HepG2 (cell line): ENCODE results near the gene KAZALD1. TPM values are rescaled to one million over a fixed set of nuclear protein-coding genes. Genes with fewer than 3 reads are reported as not detected.

Experiments
- CERS6 ChIP-seq: sonication (generic); formaldehyde crosslinking; IDR thresholded peaks from 2 replicates; pipeline ENCODE4 v1.5.0; 2020; ENCODE audit warnings: missing genetic modification reagents
- E2F2 ChIP-seq: sonication (generic); formaldehyde crosslinking; IDR thresholded peaks from 2 replicates; pipeline ENCODE4 v1.4.0; 2020; ENCODE audit warnings: missing genetic modification reagents, borderline replicate concordance
- IKZF1 ChIP-seq: fragments of 450-650 bp; IDR thresholded peaks from 2 replicates; pipeline ENCODE4 v1.7.1; 2016
- NCOA5 ChIP-seq: sonication (generic); formaldehyde crosslinking; IDR thresholded peaks from 2 replicates; pipeline ENCODE4 v1.4.0; 2020; ENCODE audit warnings: missing genetic modification reagents
- NFE2L2 ChIP-seq: fragments of 150-350 bp; IDR thresholded peaks from 2 replicates; pipeline ENCODE4 v1.6.1; 2014; ENCODE audit warnings: low read length
- NKX3-1 ChIP-seq: sonication (generic); formaldehyde crosslinking; IDR thresholded peaks from 2 replicates; pipeline ENCODE4 v1.5.0; 2020; ENCODE audit warnings: missing genetic modification reagents
- PAX8 ChIP-seq: sonication (generic); formaldehyde crosslinking; IDR thresholded peaks from 2 replicates; pipeline ENCODE4 v1.8.0; 2022; ENCODE audit warnings: mild to moderate bottlenecking, missing genetic modification reagents, borderline replicate concordance
- PHF20 ChIP-seq: sonication (generic); formaldehyde crosslinking; IDR thresholded peaks from 2 replicates; pipeline ENCODE4 v1.5.0; 2020; ENCODE audit warnings: mild to moderate bottlenecking, missing genetic modification reagents
- RAD51 ChIP-seq: fragments of 450-650 bp; IDR thresholded peaks from 2 replicates; pipeline ENCODE4 v1.6.1; 2016; ENCODE audit warnings: borderline replicate concordance
- SRSF1 ChIP-seq: fragments of 200-400 bp; formaldehyde crosslinking; optimal IDR thresholded peaks from 2 replicates; pipeline ENCODE3; 2017; ENCODE audit warnings: mild to moderate bottlenecking, low read depth, low read length, moderate library complexity
- ZNF10 ChIP-seq: sonication (generic); formaldehyde crosslinking; IDR thresholded peaks from 2 replicates; pipeline ENCODE4 v1.4.0; 2020; ENCODE audit warnings: mild to moderate bottlenecking, low read depth, missing genetic modification reagents, borderline replicate concordance
- ZNF333 ChIP-seq: sonication (generic); formaldehyde crosslinking; IDR thresholded peaks from 2 replicates; pipeline ENCODE4 v1.4.0; 2020; ENCODE audit warnings: mild to moderate bottlenecking, missing genetic modification reagents, borderline replicate concordance
- ZNF460 ChIP-seq: sonication (generic); formaldehyde crosslinking; IDR thresholded peaks from 2 replicates; pipeline ENCODE4 v1.5.1; 2020; ENCODE audit warnings: missing genetic modification reagents, mild to moderate bottlenecking, borderline replicate concordance
- ZNF513 ChIP-seq: sonication (generic); formaldehyde crosslinking; conservative IDR thresholded peaks from 2 replicates; pipeline ENCODE4 v1.5.0; 2020; ENCODE audit warnings: missing genetic modification reagents
- ZNF570 ChIP-seq: sonication (generic); formaldehyde crosslinking; IDR thresholded peaks from 2 replicates; pipeline ENCODE4 v1.4.0; 2020; ENCODE audit warnings: mild to moderate bottlenecking, missing genetic modification reagents, borderline replicate concordance
- ZNF747 ChIP-seq: sonication (generic); formaldehyde crosslinking; IDR thresholded peaks from 2 replicates; pipeline ENCODE4 v1.8.1; 2023; ENCODE audit warnings: missing genetic modification reagents, mild to moderate bottlenecking, borderline replicate concordance
- polyA plus RNA-seq, 8 experiments: library from polyadenylated mRNA; depleted of rRNA in 3 of 8; stranded (reverse) in 7 of 8; unstranded in 1 of 8; fragments of >200 nt; fragmentation: Illumina TruSeq in 4 of 8; extraction: Trizol in 4 of 8; gene quantifications; 2 replicates each; pipeline versions ENCODE4 v1.2.1 to v1.2.3, GENCODE V29; 2011 to 2016; ENCODE audit warnings: low read depth in 4 of 8, missing spikeins in 1 of 8, mixed read lengths in 1 of 8; ENCODE audit not compliant: insufficient read depth in 1 of 8
- total RNA-seq, 5 experiments: library from RNA; depleted of rRNA; stranded (reverse); fragments of >200 nt; fragmentation: Illumina TruSeq; extraction: Trizol; gene quantifications; 2 replicates each; pipeline ENCODE4 v1.2.3, GENCODE V29; 2016; ENCODE audit warnings: low read depth in 1 of 5
- TF ChIP-seq, protein P1 (sequence below): sonication (generic); formaldehyde crosslinking; IDR thresholded peaks from 2 replicates; pipeline ENCODE4 v1.4.0; 2020; ENCODE audit warnings: missing genetic modification reagents, borderline replicate concordance

Gene KAZALD1
- total and polyA plus RNA-seq, 2 of the 13 experiments (the other 11 are each of a cell fraction or from before 2014, with no cell fraction given): 16.7 to 27.7 TPM

- TF ChIP-seq, protein P1, sequence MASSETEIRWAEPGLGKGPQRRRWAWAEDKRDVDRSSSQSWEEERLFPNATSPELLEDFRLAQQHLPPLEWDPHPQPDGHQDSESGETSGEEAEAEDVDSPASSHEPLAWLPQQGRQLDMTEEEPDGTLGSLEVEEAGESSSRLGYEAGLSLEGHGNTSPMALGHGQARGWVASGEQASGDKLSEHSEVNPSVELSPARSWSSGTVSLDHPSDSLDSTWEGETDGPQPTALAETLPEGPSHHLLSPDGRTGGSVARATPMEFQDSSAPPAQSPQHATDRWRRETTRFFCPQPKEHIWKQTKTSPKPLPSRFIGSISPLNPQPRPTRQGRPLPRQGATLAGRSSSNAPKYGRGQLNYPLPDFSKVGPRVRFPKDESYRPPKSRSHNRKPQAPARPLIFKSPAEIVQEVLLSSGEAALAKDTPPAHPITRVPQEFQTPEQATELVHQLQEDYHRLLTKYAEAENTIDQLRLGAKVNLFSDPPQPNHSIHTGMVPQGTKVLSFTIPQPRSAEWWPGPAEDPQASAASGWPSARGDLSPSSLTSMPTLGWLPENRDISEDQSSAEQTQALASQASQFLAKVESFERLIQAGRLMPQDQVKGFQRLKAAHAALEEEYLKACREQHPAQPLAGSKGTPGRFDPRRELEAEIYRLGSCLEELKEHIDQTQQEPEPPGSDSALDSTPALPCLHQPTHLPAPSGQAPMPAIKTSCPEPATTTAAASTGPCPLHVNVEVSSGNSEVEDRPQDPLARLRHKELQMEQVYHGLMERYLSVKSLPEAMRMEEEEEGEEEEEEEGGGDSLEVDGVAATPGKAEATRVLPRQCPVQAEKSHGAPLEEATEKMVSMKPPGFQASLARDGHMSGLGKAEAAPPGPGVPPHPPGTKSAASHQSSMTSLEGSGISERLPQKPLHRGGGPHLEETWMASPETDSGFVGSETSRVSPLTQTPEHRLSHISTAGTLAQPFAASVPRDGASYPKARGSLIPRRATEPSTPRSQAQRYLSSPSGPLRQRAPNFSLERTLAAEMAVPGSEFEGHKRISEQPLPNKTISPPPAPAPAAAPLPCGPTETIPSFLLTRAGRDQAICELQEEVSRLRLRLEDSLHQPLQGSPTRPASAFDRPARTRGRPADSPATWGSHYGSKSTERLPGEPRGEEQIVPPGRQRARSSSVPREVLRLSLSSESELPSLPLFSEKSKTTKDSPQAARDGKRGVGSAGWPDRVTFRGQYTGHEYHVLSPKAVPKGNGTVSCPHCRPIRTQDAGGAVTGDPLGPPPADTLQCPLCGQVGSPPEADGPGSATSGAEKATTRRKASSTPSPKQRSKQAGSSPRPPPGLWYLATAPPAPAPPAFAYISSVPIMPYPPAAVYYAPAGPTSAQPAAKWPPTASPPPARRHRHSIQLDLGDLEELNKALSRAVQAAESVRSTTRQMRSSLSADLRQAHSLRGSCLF (CRISPR knock-in tag): no peak
- TF ChIP-seq NCOA5 (CRISPR knock-in tag): peak; percentile 93; the same call in 1 of the 2 replicates
- TF ChIP-seq IKZF1: no peak
- TF ChIP-seq PHF20 (CRISPR knock-in tag): peak; percentile 61; the same call in 1 of the 2 replicates
- peak; percentile 51; the same call in 1 of the 2 replicates for TF ChIP-seq PAX8
- TF ChIP-seq ZNF460: no peak
- TF ChIP-seq NKX3-1: peak; percentile 95
- TF ChIP-seq ZNF333: no peak; the same call in 1 of the 2 replicates
- TF ChIP-seq NFE2L2: no peak
- no peak for TF ChIP-seq SRSF1
- TF ChIP-seq RAD51: no peak
- no peak; the same call in 1 of the 2 replicates for TF ChIP-seq E2F2 (CRISPR knock-in tag)
- no peak for TF ChIP-seq ZNF513 (CRISPR knock-in tag)
- TF ChIP-seq ZNF570 (CRISPR knock-in tag): no peak
- 0 out of 2 replicates have a peak, but pooled peaks have one; percentile 84 for TF ChIP-seq CERS6 (CRISPR knock-in tag)
- TF ChIP-seq ZNF10 (CRISPR knock-in tag): no peak
- TF ChIP-seq ZNF747: peak; percentile 90
These were observed 652 bp downstream of the KAZALD1 start (continued) for GRCh38 chr10:101062232-101063049.
